Heart left ventricle (tissue), 16 donors: ENCODE results near the gene CREBRF. TPM values are rescaled to one million over a fixed set of nuclear protein-coding genes. Genes with fewer than 3 reads are reported as not detected.
"Not testable (repeated sequence)": the region's sequence is repeated elsewhere in the genome, so short reads cannot be mapped to it uniquely, and the experiment has no call there.

Experiments
- ATAC-seq, 4 donors: fragments of 200-7000 bp; cut with Tn5 transposase; one replicate each; pipeline ENCODE4 v1.9.1; 2020 to 2022; ENCODE audit warnings: moderate library complexity in 4 of 4, mild to moderate bottlenecking in 3 of 4, moderate number of reproducible peaks in 1 of 4
- DNase-seq, 5 donors: peaks; one replicate each; pipeline ENCODE4 v3.0.0-alpha.2; 2020
- H3K27ac ChIP-seq, 12 donors: fragments of 200-600 bp; sonication (generic) in 4 of 12; one replicate each; pipeline versions ENCODE4 v1.5.0 to v1.8.0; 2016 to 2022; ENCODE audit warnings: mild to moderate bottlenecking in 2 of 12
- H3K27me3 ChIP-seq, 9 donors: fragments of 200-600 bp; sonication (generic) in 2 of 9; one replicate each; pipeline versions ENCODE4 v1.5.1 to v1.8.0; 2016 to 2022; ENCODE audit warnings: mild to moderate bottlenecking in 3 of 9
- H3K36me3 ChIP-seq, 9 donors: fragments of 200-600 bp; sonication (generic) in 2 of 9; one replicate each; pipeline versions ENCODE4 v1.5.0 to v1.8.0; 2018 to 2022; ENCODE audit warnings: mild to moderate bottlenecking in 2 of 9
- H3K4me1 ChIP-seq, 12 donors: fragments of 200-600 bp; sonication (generic) in 4 of 12; one replicate each; pipeline versions ENCODE4 v1.5.0 to v1.8.0; 2016 to 2022; ENCODE audit warnings: mild to moderate bottlenecking in 3 of 12
- H3K4me3 ChIP-seq, 12 donors: fragments of 200-600 bp; sonication (generic) in 4 of 12; one replicate each; pipeline versions ENCODE4 v1.5.0 to v1.8.0; 2017 to 2022; ENCODE audit warnings: mild to moderate bottlenecking in 9 of 12, moderate library complexity in 4 of 12
- H3K9me3 ChIP-seq, 12 donors: fragments of 200-600 bp; sonication (generic) in 4 of 12; one replicate each; pipeline versions ENCODE4 v1.5.0 to v1.8.0; 2016 to 2022; ENCODE audit warnings: mild to moderate bottlenecking in 1 of 12
- CTCF ChIP-seq, 12 donors: fragments of 200-600 bp; sonication (generic) in 4 of 12; IDR thresholded peaks; one replicate each; pipeline versions ENCODE4 v1.5.0 to v1.8.0; 2018 to 2022; ENCODE audit warnings: antibody characterized with exemption in 12 of 12, mild to moderate bottlenecking in 5 of 12
- POLR2A ChIP-seq, 2 donors: fragments of 450-650 bp; IDR thresholded peaks; one replicate each; pipeline ENCODE4 v1.6.1; 2017; ENCODE audit warnings: antibody characterized with exemption in 2 of 2, mild to moderate bottlenecking in 2 of 2, moderate library complexity in 2 of 2
- WGBS, 4 donors: extraction: QIAGEN DNeasy Blood & Tissue Kit in 2 of 4; methylation state at CpG; one replicate each; pipeline versions ENCODE4 v1.1.5 to v1.1.7; 2013 to 2018; 5-methylcytosine and 5-hydroxymethylcytosine counted together
- intact Hi-C, 10 donors: fragments of 100-400 bp; cut with DNase I; formaldehyde crosslinking; loops; one replicate each; pipeline versions ENCODE4 v1.11.1 to v1.14.2; 2022
- polyA plus RNA-seq, 2 donors: library from polyadenylated mRNA; stranded (reverse); fragments of 200-250 nt; gene quantifications; one replicate each; pipeline ENCODE4 v1.2.3, GENCODE V29; 2013
- total RNA-seq, 9 donors: library from RNA; depleted of rRNA in 2 of 9; stranded (reverse); fragments of >200 nt in 2 of 9; fragmentation: NEBNext Ultra II Directional in 3 of 9; extraction: Animal tissue kit (Norgen Biotek cat#: 25700) in 3 of 9; gene quantifications; one replicate each; pipeline versions ENCODE4 v1.1.0 to v1.2.4, GENCODE V29; 2016 to 2023
- donor health status: ischemic (EF 13 %, LVEDD 7.1; RV severe dilation, severe dysfunction).
- donor health status: healthy with polysubstance abuse.
- donor health status: DM: no; HTN: yes; CAD: no.
- donor health status: DM: no; HTN: no; CAD: no.
- donor health status: ischemic (EF 25% LVEDD 6.9; RV normal size, moderate dysfunction).
- donor health status: ischemic (EF 25% LVEDD 5.7; RV mildly dilated, moderate dysfunction).
- donor health status: healthy.
- donor health status: DM: yes; HTN: yes; CAD: no.
- donor health status: ischemic (EF 35%, LVEDD 5.7; RV mildly dilated, moderate dysfunction).
- donor health status: nonischemic (EF 11% LVEDD 7.7; RV severe dilation, severe dysfunction).
- donor health status: DM: yes; HTN: yes; CAD: no.
- donor health status: PGD.
- donor health status: ischemic (EF 29% LVEDD 5.4; RV normal size, mild dysfunction).
- donor health status: nonischemic (EF 23%, LVEDD 6.1; RV moderate dilation, normal function).

Gene CREBRF
- total and polyA plus RNA-seq, 11 donors, result 2.7 to 47.7 (median 19.9) TPM

DNA sequence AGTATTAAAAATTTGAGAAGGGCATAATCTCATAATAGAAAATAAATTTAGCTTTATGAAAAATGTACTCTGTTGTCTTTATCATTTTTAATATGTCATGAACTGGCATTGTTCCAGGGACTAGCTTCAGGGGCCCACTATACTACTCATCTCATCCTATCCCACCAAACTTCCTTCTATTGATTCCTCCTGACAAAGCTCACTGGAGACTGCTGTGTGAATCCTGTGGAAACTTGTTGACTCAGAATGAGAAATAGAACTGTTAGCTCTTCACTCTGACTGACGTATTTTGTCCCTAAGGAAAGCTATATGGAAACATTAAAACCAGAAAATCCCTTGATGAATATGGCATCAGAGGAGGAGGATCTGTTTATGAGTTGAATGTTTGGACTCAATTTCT lies 58.4 kb downstream of the CREBRF start:
- Histone ChIP-seq H3K36me3 (peaks cover 0 to 84% (median 71%) of the 10 kb centered on the region in 9 donors), H3K4me3 (no peak overlapping the region), H3K9me3 (peaks cover 0 to 14% (median 3%) of the 10 kb centered on the region in 12 donors), H3K4me1 (no peaks in the 10 kb centered on the region), H3K27ac (no peak overlapping the region), H3K27me3 (no peaks in the 10 kb centered on the region)
- 91 to 100% (median 95%) methylated on average over 1 of the region's 1 CpG for WGBS, 4 donors
- intact Hi-C loops, result no loop called here
- ATAC-seq, result no peak
- no peak for DNase-seq
- no peak for TF ChIP-seq POLR2A (IDR thresholded peaks at IDR 0.05)
- TF ChIP-seq CTCF (IDR thresholded peaks at IDR 0.05), result no peak

GRCh38 chr5:173119719-173120118 lies 63.6 kb downstream of the CREBRF start:
- H3K4me3 ChIP-seq, result no peak overlapping the region
- H3K27ac ChIP-seq, result no peak overlapping the region
- peaks cover 0 to 72% (median 54%) of the 10 kb centered on the region in 9 donors for H3K36me3 ChIP-seq
- ATAC-seq (no peak), DNase-seq (no peak)
- H3K4me1 ChIP-seq, result no peaks in the 10 kb centered on the region
- 95 to 100% (median 97%) methylated on average over 1 of the region's 1 CpG for WGBS, 4 donors
- H3K27me3 ChIP-seq, result no peaks in the 10 kb centered on the region
- intact Hi-C loops, result no loop called here
- H3K9me3 ChIP-seq, result peaks cover 0 to 25% (median 10%) of the 10 kb centered on the region in 12 donors
- TF ChIP-seq POLR2A (IDR thresholded peaks at IDR 0.05), result no peak
- no peak for TF ChIP-seq CTCF (IDR thresholded peaks at IDR 0.05)

GRCh38 chr5:173123416-173123815 lies 67.3 kb downstream of the CREBRF start:
- WGBS, 4 donors, result 81 to 90% (median 85%) methylated on average over 3 of the region's 3 CpGs
- DNase-seq, result no peak
- Histone ChIP-seq H3K36me3 (peaks cover 0 to 82% (median 60%) of the 10 kb centered on the region in 9 donors), H3K4me1 (no peaks in the 10 kb centered on the region), H3K27me3 (no peaks in the 10 kb centered on the region), H3K9me3 (peaks cover 0 to 22% (median 10%) of the 10 kb centered on the region in 12 donors), H3K27ac (no peak overlapping the region), H3K4me3 (no peak overlapping the region)
- no peak for ATAC-seq
- TF ChIP-seq POLR2A (IDR thresholded peaks at IDR 0.05) (no peak), CTCF (IDR thresholded peaks at IDR 0.05) (no peak)
- intact Hi-C loops, result no loop called here

DNA sequence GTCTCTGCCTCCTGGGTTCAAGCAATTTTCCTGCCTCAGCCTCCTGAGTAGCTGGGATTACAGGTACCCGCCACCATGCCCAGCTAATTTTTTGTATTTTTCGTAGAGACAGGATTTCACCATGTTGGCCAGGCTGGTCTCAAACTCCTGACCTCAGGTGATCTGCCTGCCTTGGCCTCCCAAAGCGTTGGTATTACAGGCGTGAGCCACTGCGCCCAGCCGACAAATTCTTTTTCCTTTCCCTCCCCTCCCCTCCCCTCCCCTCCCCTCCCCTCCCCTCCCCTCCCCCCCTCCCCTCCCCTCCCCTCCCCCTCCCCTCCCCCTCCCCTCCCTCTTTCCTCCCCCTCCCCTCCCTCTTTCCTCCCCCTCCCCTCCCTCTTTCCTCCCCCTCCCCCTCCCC lies 76.0 kb downstream of the CREBRF start:
- ATAC-seq, H3K4me3 ChIP-seq, H3K27ac ChIP-seq, DNase-seq, H3K4me1 ChIP-seq, H3K27me3 ChIP-seq, H3K9me3 ChIP-seq: not testable (repeated sequence)
- peaks cover 0 to 95% (median 67%) of the 10 kb centered on the region in 9 donors for H3K36me3 ChIP-seq
- intact Hi-C loops, result loop anchor here in 2 of 10 donors (10.0 kb wide), 1 partner anchor 127 kb away; no protein-coding TSS in a partner anchor
- 90 to 100% (median 98%) methylated on average over 6 of the region's 6 CpGs for WGBS, 4 donors

DNA sequence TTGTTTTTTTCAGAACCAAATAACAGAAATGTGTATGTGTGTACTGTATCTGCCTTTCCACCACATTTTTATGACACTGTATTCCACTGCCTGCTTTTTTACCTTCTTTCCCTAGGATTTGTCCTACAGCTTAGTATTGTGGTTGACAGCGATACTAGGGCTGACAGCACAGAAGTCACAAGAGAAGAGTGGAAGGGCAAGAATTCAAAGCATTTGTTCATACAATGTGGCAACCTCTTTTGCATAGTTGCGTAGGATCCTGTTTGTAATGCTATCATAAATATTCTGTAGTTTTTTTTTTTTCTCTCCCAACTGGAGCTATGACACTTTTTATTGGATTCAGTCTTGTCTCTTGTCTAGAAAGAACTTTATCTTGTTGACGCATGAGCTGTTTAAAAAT lies 82.6 kb downstream of the CREBRF start:
- DNase-seq (no peak), ATAC-seq (no peak)
- Histone ChIP-seq H3K36me3 (peaks cover 0 to 59% (median 43%) of the 10 kb centered on the region in 9 donors), H3K4me1 (peaks cover 0 to 2% (median 0%) of the 10 kb centered on the region in 12 donors), H3K4me3 (no peak overlapping the region), H3K9me3 (no peaks in the 10 kb centered on the region), H3K27me3 (no peaks in the 10 kb centered on the region), H3K27ac (no peak overlapping the region)
- WGBS, 4 donors, result 91 to 94% (median 92%) methylated on average over 3 of the region's 3 CpGs
- TF ChIP-seq POLR2A (IDR thresholded peaks at IDR 0.05) (no peak), CTCF (IDR thresholded peaks at IDR 0.05) (no peak)
- intact Hi-C loops, result loop anchor here in 2 of 10 donors (10.0 kb wide), 1 partner anchor 134 kb away; no protein-coding TSS in a partner anchor
